GM23248 (cell line): ENCODE measurements around the gene CBY1. TPM values are rescaled to one million over a fixed set of nuclear protein-coding genes. Genes with fewer than 3 reads are reported as not detected.

Experiments
- DNase-seq: peaks from one replicate; pipeline ENCODE4 v3.0.0-alpha.2; 2015
- H2AFZ ChIP-seq: fragments of 200-600 bp; sonication (generic); 2 replicates; pipeline ENCODE4 v1.6.1; 2016; ENCODE audit warnings: antibody characterized with exemption
- H3F3A ChIP-seq: fragments of 200-600 bp; sonication (generic); 2 replicates; pipeline ENCODE4 v1.6.1; 2016; ENCODE audit warnings: mild to moderate bottlenecking, antibody characterized with exemption, mixed run types; ENCODE audit not compliant: insufficient read depth
- H3K27ac ChIP-seq: fragments of 200-600 bp; sonication (generic); 2 replicates; pipeline ENCODE4 v1.5.1; 2016; ENCODE audit warnings: mild to moderate bottlenecking
- H3K27me3 ChIP-seq: fragments of 200-600 bp; sonication (generic); replicated peaks from 2 replicates; pipeline ENCODE4 v1.6.1; 2016; ENCODE audit warnings: mild to moderate bottlenecking; ENCODE audit not compliant: insufficient read depth
- H3K36me3 ChIP-seq: fragments of 200-600 bp; sonication (generic); 2 replicates; pipeline ENCODE4 v1.6.1; 2016; ENCODE audit warnings: low read depth, mild to moderate bottlenecking
- H3K4me1 ChIP-seq: fragments of 200-600 bp; sonication (generic); 2 replicates; pipeline ENCODE4 v1.6.1; 2016; ENCODE audit warnings: mild to moderate bottlenecking; ENCODE audit not compliant: insufficient read depth
- H3K4me2 ChIP-seq: fragments of 200-600 bp; sonication (generic); one replicate; pipeline ENCODE4 v1.6.1; 2016; ENCODE audit warnings: mild to moderate bottlenecking; ENCODE audit not compliant: unreplicated experiment
- H3K4me3 ChIP-seq: fragments of 200-600 bp; sonication (generic); 2 replicates; pipeline ENCODE4 v1.5.1; 2016; ENCODE audit warnings: mild to moderate bottlenecking
- H3K79me2 ChIP-seq: fragments of 200-600 bp; sonication (generic); 2 replicates; pipeline ENCODE4 v1.6.1; 2016; ENCODE audit warnings: mild to moderate bottlenecking; ENCODE audit not compliant: insufficient read depth
- H3K9ac ChIP-seq: fragments of 200-600 bp; sonication (generic); 2 replicates; pipeline ENCODE4 v1.6.1; 2016; ENCODE audit warnings: mild to moderate bottlenecking
- H3K9me2 ChIP-seq: fragments of 200-600 bp; sonication (generic); 2 replicates; pipeline ENCODE4 v1.6.1; 2016; ENCODE audit warnings: mixed run types, mild to moderate bottlenecking, moderate library complexity; ENCODE audit not compliant: insufficient read depth
- H3K9me3 ChIP-seq: fragments of 200-600 bp; sonication (generic); one replicate; pipeline ENCODE4 v1.6.1; 2017; ENCODE audit warnings: low read depth
- H4K20me1 ChIP-seq: fragments of 200-600 bp; sonication (generic); 2 replicates; pipeline ENCODE4 v1.6.0; 2016; ENCODE audit not compliant: insufficient read depth
- EZH2 ChIP-seq: fragments of 200-600 bp; sonication (generic); IDR thresholded peaks from 2 replicates; pipeline ENCODE4 v1.6.1; 2018; ENCODE audit warnings: antibody characterized with exemption, mild to moderate bottlenecking; ENCODE audit not compliant: insufficient read depth, poor library complexity, severe bottlenecking
- EZH2phosphoT487 ChIP-seq: fragments of 200-600 bp; sonication (generic); IDR thresholded peaks from 2 replicates; pipeline ENCODE4 v1.6.1; 2018; ENCODE audit warnings: antibody characterized with exemption, moderate library complexity, mild to moderate bottlenecking, low read depth; ENCODE audit not compliant: insufficient read depth
- WGBS, 2 experiments: methylation state at CpG; one replicate each; pipeline ENCODE4 v1.1.6; 2015 to 2017; ENCODE audit warnings: low lambda C conversion rate in 2 of 2, low coverage in 1 of 2; ENCODE audit errors: missing lambda C conversion rate in 2 of 2; 5-methylcytosine and 5-hydroxymethylcytosine counted together
- in situ Hi-C: fragments of 300-500 bp; cut with MboI; formaldehyde crosslinking; loops from 2 replicates; pipeline ENCODE4 v1.15.0; 2020
- polyA plus RNA-seq: library from polyadenylated mRNA; unstranded; fragments of >200 nt; fragmentation: Nextera tagmentation; extraction: Ambion mirVana; gene quantifications from 2 replicates; pipeline ENCODE4 v1.2.1, GENCODE V29; 2016
- total RNA-seq: library from RNA; depleted of rRNA; stranded (reverse); fragments of >200 nt; shearing (Covaris generic); gene quantifications from 2 replicates; pipeline ENCODE4 v1.2.3, GENCODE V29; 2014; rRNA removed

Gene CBY1
- total RNA-seq: 16.2 and 24.5 TPM in 2 replicates
- 57.5 and 59.4 TPM in 2 replicates for polyA plus RNA-seq

- no peak for TF ChIP-seq EZH2
- TF ChIP-seq EZH2phosphoT487: no peak
- 1 to 2% methylated on average over 53 to 65 of the region's 66 CpGs for WGBS, 2 experiments
- Histone ChIP-seq H3K36me3 (no peaks in the 10 kb centered on the region), H3K9me3 (no peaks in the 10 kb centered on the region), H3K4me2 (peak within 1 kb of the TSS; percentile 98), H3K4me1 (peaks cover 7% of the 10 kb centered on the region; the same call in 1 of the 2 replicates), H3K9ac (peak within 1 kb of the TSS; percentile 97), H3K27ac (peak within 1 kb of the TSS; percentile 90), H3K27me3 (no peaks in the 10 kb centered on the region), H3K79me2 (peaks cover 31% of the 10 kb centered on the region), H3K9me2 (no peaks in the 10 kb centered on the region), H4K20me1 (no peaks in the 10 kb centered on the region), H3K4me3 (peak within 1 kb of the TSS; percentile 83), H3F3A (no peaks in the 10 kb centered on the region), H2AFZ (peak within 1 kb of the TSS; percentile 93)
- in situ Hi-C loops: no loop called here
- DNase-seq: peak; percentile 96
Observed at GRCh38 chr22:38656256-38657044, at the start of gene CBY1, which contains the start of gene FAM227A. Gene CBY1, plus strand, starts transcription at chr22:38656638. Its CDS starts 11,417 bp downstream, at chr22:38668055. Gene FAM227A, minus strand, starts transcription at chr22:38656392. Its CDS starts 6,224 bp downstream, at chr22:38650168.

- Histone ChIP-seq H3K9ac (no peak overlapping the region), H3K4me3 (no peak overlapping the region), H3K9me2 (no peaks in the 10 kb centered on the region), H3K4me2 (no peak overlapping the region), H3K27me3 (no peaks in the 10 kb centered on the region), H3F3A (peaks cover 16% of the 10 kb centered on the region), H3K4me1 (peaks cover 13% of the 10 kb centered on the region), H3K79me2 (no peaks in the 10 kb centered on the region), H3K36me3 (no peaks in the 10 kb centered on the region), H3K27ac (no peak overlapping the region), H3K9me3 (no peaks in the 10 kb centered on the region), H4K20me1 (no peaks in the 10 kb centered on the region), H2AFZ (no peak overlapping the region)
- DNase-seq: no peak
- TF ChIP-seq EZH2: no peak
- TF ChIP-seq EZH2phosphoT487: no peak
- in situ Hi-C loops: no loop called here
- WGBS, 2 experiments: 95 to 98% methylated on average over 3 of the region's 3 CpGs
Observed at GRCh38 chr22:38607680-38608079, 48.8 kb upstream of the CBY1 start.

DNA sequence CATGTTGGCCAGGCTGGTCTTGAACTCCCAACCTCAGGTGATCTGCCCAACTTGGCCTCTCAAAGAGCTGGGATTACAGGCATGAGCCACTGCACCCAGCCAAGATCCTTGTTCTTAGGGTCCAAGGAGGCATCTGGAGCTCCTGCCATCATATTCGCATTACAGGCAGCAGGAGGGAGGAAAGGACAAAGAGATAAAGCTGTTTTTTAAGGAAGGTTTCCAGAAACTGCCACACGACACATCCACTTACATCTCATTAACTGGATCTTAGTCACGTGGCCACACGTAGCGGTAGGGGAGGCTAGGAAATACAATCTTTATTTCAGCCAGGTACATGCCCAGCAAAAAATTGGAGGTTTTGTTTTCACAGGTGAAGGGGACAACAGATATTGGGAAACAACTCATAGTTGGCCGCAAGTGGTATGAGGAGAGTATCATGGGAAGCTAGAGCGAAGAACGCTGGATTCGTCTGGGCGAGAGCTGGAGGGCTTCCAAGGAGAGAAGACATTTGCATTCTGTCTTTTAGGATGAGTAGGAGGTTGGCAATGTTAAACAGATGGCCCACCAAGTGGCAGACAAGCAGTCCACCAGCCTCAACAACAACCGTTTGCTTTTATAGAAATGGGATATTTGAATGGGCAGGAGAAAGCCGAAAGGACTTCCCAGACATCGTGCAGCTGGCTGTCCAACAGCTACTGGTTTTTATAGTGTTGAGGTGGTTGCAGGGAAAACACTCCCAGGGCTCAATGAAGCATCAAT is 47.3 kb upstream of the CBY1 start:
- H3K27me3 ChIP-seq: no peaks in the 10 kb centered on the region
- no peaks in the 10 kb centered on the region for H4K20me1 ChIP-seq
- WGBS, 2 experiments: 91 to 93% methylated on average over 13 of the region's 13 CpGs

GRCh38 chr22:38610234-38610633 is 46.2 kb upstream of the CBY1 start:
- Histone ChIP-seq H3K27me3 (no peaks in the 10 kb centered on the region), H3K4me1 (peaks cover 13% of the 10 kb centered on the region), H3K79me2 (no peaks in the 10 kb centered on the region), H4K20me1 (no peaks in the 10 kb centered on the region), H3K9ac (no peak overlapping the region), H3K9me3 (no peaks in the 10 kb centered on the region), H3K4me2 (no peak overlapping the region), H3K27ac (no peak overlapping the region), H3F3A (peaks cover 16% of the 10 kb centered on the region), H3K36me3 (no peaks in the 10 kb centered on the region), H2AFZ (no peak overlapping the region), H3K9me2 (no peaks in the 10 kb centered on the region), H3K4me3 (no peak overlapping the region)
- TF ChIP-seq EZH2phosphoT487 (no peak), EZH2 (no peak)
- in situ Hi-C loops: no loop called here
- no peak for DNase-seq
- 89 to 91% methylated on average over 5 of the region's 5 CpGs for WGBS, 2 experiments

More for the DNA sequence above, 47.3 kb upstream of the CBY1 start:
- peaks cover 13% of the 10 kb centered on the region for H3K4me1 ChIP-seq
- no peak overlapping the region for H3K4me3 ChIP-seq
- in situ Hi-C loops: no loop called here
- H3F3A ChIP-seq: peaks cover 16% of the 10 kb centered on the region
- H3K4me2 ChIP-seq: no peak overlapping the region
- H3K9me3 ChIP-seq: no peaks in the 10 kb centered on the region
- H3K9me2 ChIP-seq: no peaks in the 10 kb centered on the region
- H3K79me2 ChIP-seq: no peaks in the 10 kb centered on the region
- H3K36me3 ChIP-seq: no peaks in the 10 kb centered on the region
- no peak for DNase-seq
- TF ChIP-seq EZH2phosphoT487 (no peak), EZH2 (no peak)
- no peak overlapping the region for H2AFZ ChIP-seq
- H3K9ac ChIP-seq: no peak overlapping the region
- H3K27ac ChIP-seq: no peak overlapping the region
